A673 (cell line): ENCODE measurements around the gene C1R. TPM values are rescaled to one million over a fixed set of nuclear protein-coding genes. Genes with fewer than 3 reads are reported as not detected.

ENCODE experiments used
- BruUV-seq: library from RNA; stranded (reverse); fragments of 400-500 nt; replicated peaks from 2 replicates; lab custom pipeline; 2021; lab: Mats Ljungman, UMichigan
- CTCF ChIA-PET: fragments of 300-600 bp; sonication (Branson Sonifier 250); formaldehyde crosslinking; loops from one replicate; lab custom pipeline; 2022; ENCODE audit warnings: antibody characterized with exemption; lab: Charles Lee
- POLR2A ChIA-PET: fragments of 300-600 bp; sonication (Branson Sonifier 250); formaldehyde crosslinking; loops from one replicate; lab custom pipeline; 2022; ENCODE audit warnings: antibody characterized with exemption; ENCODE audit not compliant: low non-redundant PET; lab: Charles Lee
- DNase-seq: peaks from one replicate; pipeline ENCODE4 v3.0.0-alpha.2; 2015; ENCODE audit warnings: low spot score
- H3K27ac ChIP-seq: fragments of 200-600 bp; sonication (generic); 2 replicates; pipeline ENCODE4 v1.5.1; 2016; ENCODE audit warnings: mixed run types, low read depth, mild to moderate bottlenecking, mixed read lengths, antibody characterized with exemption, low read length; ENCODE audit not compliant: poor library complexity, severe bottlenecking
- H3K27me3 ChIP-seq: fragments of 200-600 bp; sonication (generic); replicated peaks from 2 replicates; pipeline ENCODE4 v1.6.1; 2017; ENCODE audit warnings: mixed run types, low read depth, mild to moderate bottlenecking, mixed read lengths, antibody characterized with exemption, low read length; ENCODE audit not compliant: insufficient read depth, poor library complexity
- H3K36me3 ChIP-seq: fragments of 200-600 bp; sonication (generic); 2 replicates; pipeline ENCODE4 v1.6.1; 2016; ENCODE audit warnings: mixed run types, mild to moderate bottlenecking, mixed read lengths, antibody characterized with exemption, low read length; ENCODE audit not compliant: insufficient read depth, poor library complexity, severe bottlenecking
- H3K4me1 ChIP-seq: fragments of 200-600 bp; sonication (generic); 2 replicates; pipeline ENCODE4 v1.6.1; 2017; ENCODE audit warnings: mixed run types, mild to moderate bottlenecking, mixed read lengths, antibody characterized with exemption, low read length; ENCODE audit not compliant: insufficient read depth, poor library complexity, severe bottlenecking
- H3K4me3 ChIP-seq: fragments of 200-600 bp; sonication (generic); 2 replicates; pipeline ENCODE4 v1.5.1; 2016; ENCODE audit warnings: low read depth, mixed run types, mild to moderate bottlenecking, mixed read lengths, low read length; ENCODE audit not compliant: poor library complexity, severe bottlenecking
- H3K9me3 ChIP-seq: fragments of 200-600 bp; sonication (generic); 2 replicates; pipeline ENCODE4 v1.6.1; 2016; ENCODE audit warnings: mixed run types, low read depth, mild to moderate bottlenecking, mixed read lengths, antibody characterized with exemption, low read length; ENCODE audit not compliant: poor library complexity, severe bottlenecking
- CTCF ChIP-seq: fragments of 300-800, 200-600 bp; sonication (generic); conservative IDR thresholded peaks from 2 replicates; pipeline ENCODE4 v1.5.1; 2017; ENCODE audit warnings: low read depth, mild to moderate bottlenecking, antibody characterized with exemption, low read length, moderate library complexity, mixed read lengths
- EZH2 ChIP-seq: fragments of 200-600 bp; sonication (generic); IDR thresholded peaks from 2 replicates; pipeline ENCODE4 v1.6.1; 2017; ENCODE audit warnings: borderline replicate concordance, low read depth, mild to moderate bottlenecking, mixed read lengths, antibody characterized with exemption, low read length; ENCODE audit not compliant: poor library complexity, severe bottlenecking
- intact Hi-C: fragments of 100-400 bp; cut with micrococcal nuclease; formaldehyde crosslinking; loops from one replicate; pipeline ENCODE4 v1.10.0; 2022; ENCODE audit not compliant: unreplicated experiment
- total RNA-seq: library from RNA; stranded (reverse); gene quantifications from 2 replicates; pipeline ENCODE4 v1.2.3, GENCODE V29; 2021

Gene C1R
- total RNA-seq, 1 experiment from 2014 or later = 10.9 TPM

GRCh38 chr12:7100239-7100638 lies 8.0 kb upstream of the C1R start:
- BruUV-seq = no TSS peak
- ChIA-PET POLR2A (no interaction called here), CTCF (no interaction called here)
- Histone ChIP-seq H3K27me3 (no peaks in the 10 kb centered on the region), H3K9me3 (no peaks in the 10 kb centered on the region), H3K4me3 (no peak overlapping the region), H3K4me1 (no peaks in the 10 kb centered on the region), H3K36me3 (no peaks in the 10 kb centered on the region), H3K27ac (no peak overlapping the region)
- intact Hi-C loops = no loop called here
- DNase-seq = no peak
- TF ChIP-seq EZH2 (no peak), CTCF (no peak)

DNA sequence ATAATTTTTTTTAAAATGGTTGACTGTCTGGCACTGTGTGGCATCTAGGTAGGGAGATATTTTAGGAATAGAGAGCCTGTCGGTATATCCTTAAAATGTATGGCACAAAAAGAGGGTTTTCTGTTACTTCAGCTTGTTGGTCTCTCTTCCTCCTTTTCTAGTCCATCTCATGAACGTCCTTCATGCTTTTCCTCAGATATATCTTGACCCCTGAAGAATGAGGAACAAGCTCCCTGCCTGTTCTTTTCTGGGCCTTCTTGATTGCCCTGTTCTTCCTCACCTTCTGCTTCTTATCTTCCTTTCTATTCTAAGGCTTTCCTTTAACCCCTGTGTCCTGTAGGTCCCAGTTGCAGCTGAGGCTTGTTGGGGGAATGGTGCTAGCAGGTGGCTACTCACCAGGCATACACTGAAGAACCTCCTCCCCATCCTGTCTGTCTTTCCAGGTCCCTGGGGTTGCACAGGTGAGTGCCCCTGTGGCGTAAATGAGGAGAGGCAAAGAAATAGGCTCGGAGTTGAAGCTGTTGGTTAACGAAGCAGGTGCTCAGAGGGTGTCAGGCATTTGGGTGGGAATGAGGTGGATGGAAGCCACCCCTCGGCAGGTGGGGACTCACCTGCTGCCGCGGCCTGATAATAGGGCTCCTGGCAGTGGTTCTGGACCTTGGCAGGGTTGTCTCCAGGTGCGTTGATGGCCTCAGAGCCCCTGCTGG lies 7.2 kb upstream of the C1R start:
- Histone ChIP-seq H3K27me3 (no peaks in the 10 kb centered on the region), H3K9me3 (no peaks in the 10 kb centered on the region), H3K27ac (no peak overlapping the region), H3K4me3 (no peak overlapping the region), H3K4me1 (no peaks in the 10 kb centered on the region), H3K36me3 (no peaks in the 10 kb centered on the region)
- no peak for TF ChIP-seq CTCF
- TF ChIP-seq EZH2 = no peak
- ChIA-PET CTCF (no interaction called here), POLR2A (no interaction called here)
- intact Hi-C loops = no loop called here
- no peak for DNase-seq
- no TSS peak for BruUV-seq

DNA sequence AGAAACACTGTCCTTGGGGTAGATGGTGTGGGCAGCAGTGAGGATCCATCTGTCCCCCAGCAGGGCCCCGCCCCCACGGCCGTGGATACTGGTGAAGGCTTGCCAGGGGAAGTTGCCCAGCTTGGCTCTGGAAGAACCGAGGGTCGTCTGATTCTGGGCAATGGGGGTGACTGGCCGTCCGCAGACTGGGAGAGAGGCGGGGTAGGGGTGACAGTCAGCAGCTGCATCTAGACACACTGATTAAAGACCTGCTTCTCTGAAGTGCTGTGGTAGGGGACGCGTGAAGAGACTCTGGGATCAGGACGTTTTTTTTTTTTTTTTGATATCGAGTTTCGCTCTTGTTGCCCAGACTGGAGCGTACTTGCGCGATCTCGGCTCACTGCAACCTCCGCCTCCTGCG lies 4.7 kb upstream of the C1R start:
- POLR2A ChIA-PET = no interaction called here
- intact Hi-C loops = no loop called here
- no peaks in the 10 kb centered on the region for H3K4me1 ChIP-seq
- TF ChIP-seq EZH2 (no peak), CTCF (no peak)
- no peak overlapping the region for H3K4me3 ChIP-seq
- CTCF ChIA-PET = no interaction called here
- no peaks in the 10 kb centered on the region for H3K27me3 ChIP-seq
- no peaks in the 10 kb centered on the region for H3K9me3 ChIP-seq
- no peaks in the 10 kb centered on the region for H3K36me3 ChIP-seq
- H3K27ac ChIP-seq = no peak overlapping the region
- BruUV-seq = no TSS peak
- DNase-seq = no peak
